Fibroblast of lung (primary cell): ENCODE measurements around the gene ARL17A.
"Not testable (repeated sequence)": the region's sequence is repeated elsewhere in the genome, so short reads cannot be mapped to it uniquely, and the experiment has no call there.

Source experiments
- CTCF ChIP-seq, 2 donors: IDR thresholded peaks in 1 of 2; conservative IDR thresholded peaks in 1 of 2; 1 replicate in 1 of 2; 2 replicates in 1 of 2; pipeline ENCODE4 v1.5.1; 2011 to 2012; ENCODE audit warnings: low read length in 2 of 2, control low read depth in 1 of 2, inconsistent platforms in 1 of 2, low read depth in 1 of 2, mild to moderate bottlenecking in 1 of 2
- EZH2 ChIP-seq: IDR thresholded peaks from 2 replicates; pipeline ENCODE4 v1.5.1; 2012; ENCODE audit warnings: low read length, control low read depth, mild to moderate bottlenecking; ENCODE audit errors: missing control alignments

GRCh38 chr17:46613876-46614275 lies 34.4 kb upstream of the ARL17A start:
- not testable (repeated sequence) for TF ChIP-seq CTCF (conservative IDR thresholded peaks at IDR 0.05 in 1 of 2, IDR thresholded peaks at IDR 0.05 in 1 of 2; ENCODE audit: low read depth in 1 of 2, low read length in 2 of 2); EZH2
